NCI-H1105 (cell line): Measurements from ENCODE around the gene GRID2IP.

ENCODE experiments used
- DNase-seq: peaks from one replicate; lab custom pipeline; 2025; lab: John Stamatoyannopoulos, UW

Gene GRID2IP

DNA sequence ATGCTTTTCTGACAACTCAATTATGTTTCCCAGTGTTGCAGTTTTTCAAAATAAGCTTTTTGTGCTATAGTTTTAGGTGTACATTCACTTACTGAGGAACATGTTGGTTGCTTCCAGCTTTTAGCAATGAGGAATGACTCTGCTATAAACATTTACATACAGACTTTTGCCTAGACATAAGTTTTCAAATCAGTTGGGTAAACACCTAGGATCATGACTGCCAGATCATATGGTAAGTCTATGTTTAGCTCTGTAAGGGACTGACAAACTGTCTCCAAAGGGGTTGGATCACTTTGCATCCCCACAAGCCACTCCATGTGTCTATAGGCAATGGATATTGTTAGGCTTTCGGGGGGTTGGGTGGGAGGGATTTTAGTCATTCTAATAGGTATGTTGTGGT, 10.8 kb upstream of the GRID2IP start:
- no peak for DNase-seq

DNA sequence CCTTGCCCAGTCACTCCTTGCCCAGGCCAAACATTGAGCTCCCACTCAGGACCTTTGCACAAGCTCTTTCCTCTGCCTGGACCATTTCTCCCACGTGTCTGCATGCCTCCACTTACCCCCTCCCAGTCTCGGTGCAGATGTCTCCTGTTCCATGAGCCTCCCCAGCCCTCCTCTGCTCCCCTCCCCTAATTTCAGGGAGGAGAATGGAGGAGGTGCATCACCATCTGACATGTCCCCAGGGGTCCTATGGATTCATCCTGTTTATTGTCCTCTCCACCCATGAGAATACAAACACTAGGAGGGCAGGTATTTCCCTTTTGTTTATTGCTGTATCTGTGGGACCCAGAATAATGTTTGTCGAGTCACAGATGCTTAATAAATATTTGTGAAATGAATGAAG, 8.6 kb upstream of the GRID2IP start:
- DNase-seq: no peak

DNA sequence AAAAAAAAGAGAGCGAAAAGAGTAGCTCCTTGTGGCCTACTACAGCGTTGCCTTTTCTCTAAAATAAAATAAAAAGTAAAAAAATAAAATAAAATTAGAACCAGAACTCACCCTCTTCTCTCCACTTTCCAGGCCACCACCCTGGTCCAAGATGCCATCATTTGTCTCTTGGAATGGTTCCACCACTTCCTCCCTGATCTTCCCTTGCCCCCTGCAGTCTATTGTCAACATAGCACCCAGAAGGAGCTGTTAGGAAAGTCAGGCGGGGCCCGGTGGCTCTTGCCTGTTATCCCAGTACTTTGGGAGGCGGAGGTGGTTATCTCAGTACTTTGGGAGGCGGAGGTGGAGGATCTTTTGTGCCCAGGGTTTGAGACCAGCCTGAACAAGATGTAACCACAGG, 7.6 kb upstream of the GRID2IP start:
- no peak for DNase-seq

DNA sequence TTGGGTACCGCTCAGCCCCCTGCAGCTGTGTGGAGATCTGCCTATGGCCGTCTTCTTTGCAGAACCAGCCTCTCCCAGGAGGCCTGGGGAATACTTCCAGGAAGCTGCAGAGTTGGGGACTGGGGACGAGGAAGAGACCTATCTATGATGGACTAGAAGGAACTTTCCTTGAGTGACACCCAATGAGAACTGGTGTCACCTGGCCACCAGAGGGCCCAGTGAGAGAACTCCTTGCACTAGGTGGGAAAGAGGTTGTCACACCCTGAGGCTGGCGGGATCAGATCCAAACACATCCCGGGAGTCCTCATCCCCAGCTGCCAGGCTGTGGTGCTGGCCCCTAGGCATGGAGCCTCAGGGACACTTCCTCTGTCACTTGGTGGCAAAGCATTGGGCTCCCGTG, 4.9 kb upstream of the GRID2IP start:
- no peak for DNase-seq

DNA sequence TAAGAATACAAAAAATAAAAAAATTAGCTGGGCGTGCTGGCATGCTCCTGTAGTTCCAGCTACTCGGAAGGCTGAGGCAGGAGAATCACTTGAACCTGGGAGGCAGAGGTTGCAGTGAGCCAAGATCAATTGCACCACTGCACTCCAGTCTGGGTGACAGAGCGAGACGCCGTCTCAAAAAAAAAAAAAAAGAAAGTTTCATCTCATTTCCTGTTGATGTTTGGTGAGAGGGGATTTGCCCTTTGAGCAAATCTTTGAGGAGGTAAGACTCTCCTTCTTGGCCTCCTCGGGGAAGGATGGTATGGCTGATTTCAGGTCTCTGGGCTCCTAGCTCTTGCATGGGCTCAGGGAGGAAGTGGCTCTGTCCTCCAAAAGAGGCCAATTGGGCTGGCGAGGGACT, 3.6 kb upstream of the GRID2IP start:
- no peak for DNase-seq

DNA sequence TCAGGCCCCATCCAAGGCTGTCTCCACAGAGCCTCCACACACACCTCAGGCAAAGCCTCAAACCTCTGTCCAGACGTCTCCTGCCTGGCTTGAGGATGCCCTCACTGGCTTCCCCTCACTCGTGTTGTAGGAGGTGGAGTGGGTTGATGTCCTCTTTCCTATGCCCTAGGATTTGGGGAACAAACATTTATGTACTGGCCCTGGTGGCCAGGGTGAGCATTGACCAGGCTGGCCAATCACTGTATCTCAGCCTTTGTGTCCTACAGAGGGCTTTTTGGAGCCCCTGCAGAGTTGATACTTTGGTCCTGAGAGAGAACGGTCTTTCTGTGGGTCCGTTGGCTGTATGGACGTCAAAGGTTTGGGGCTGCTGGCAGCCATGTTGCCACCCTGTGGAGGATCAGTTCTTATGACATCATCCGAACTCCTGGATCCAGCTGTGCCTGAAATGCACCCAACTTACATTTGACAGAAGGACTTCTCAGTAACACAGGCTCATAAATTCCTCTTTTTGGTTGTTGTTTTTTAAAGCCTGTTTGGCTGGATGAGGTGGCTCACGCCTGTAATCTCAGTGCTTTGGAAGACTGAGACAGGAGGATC, 2.3 kb upstream of the GRID2IP start:
- DNase-seq: no peak

DNA sequence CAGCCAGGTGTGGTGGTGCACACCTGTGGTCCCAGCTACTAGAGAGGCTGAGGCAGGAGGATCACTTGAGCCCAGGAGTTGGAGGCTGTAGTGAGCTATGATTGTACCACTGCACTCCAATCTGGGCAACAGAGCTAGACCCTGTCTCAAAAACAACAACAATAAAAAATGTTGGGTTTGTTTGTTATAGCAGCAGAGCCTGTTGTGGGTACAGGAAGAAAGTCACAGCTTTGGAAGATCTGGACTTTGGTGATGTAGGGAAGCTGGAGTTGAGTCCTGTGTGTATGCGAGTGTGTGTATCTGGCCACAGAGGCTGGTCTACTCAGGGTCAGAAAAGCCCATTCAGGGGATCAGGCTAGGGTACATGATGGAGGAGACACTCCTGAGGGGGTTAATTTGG, 3.9 kb downstream of the GRID2IP start:
- DNase-seq: no peak

DNA sequence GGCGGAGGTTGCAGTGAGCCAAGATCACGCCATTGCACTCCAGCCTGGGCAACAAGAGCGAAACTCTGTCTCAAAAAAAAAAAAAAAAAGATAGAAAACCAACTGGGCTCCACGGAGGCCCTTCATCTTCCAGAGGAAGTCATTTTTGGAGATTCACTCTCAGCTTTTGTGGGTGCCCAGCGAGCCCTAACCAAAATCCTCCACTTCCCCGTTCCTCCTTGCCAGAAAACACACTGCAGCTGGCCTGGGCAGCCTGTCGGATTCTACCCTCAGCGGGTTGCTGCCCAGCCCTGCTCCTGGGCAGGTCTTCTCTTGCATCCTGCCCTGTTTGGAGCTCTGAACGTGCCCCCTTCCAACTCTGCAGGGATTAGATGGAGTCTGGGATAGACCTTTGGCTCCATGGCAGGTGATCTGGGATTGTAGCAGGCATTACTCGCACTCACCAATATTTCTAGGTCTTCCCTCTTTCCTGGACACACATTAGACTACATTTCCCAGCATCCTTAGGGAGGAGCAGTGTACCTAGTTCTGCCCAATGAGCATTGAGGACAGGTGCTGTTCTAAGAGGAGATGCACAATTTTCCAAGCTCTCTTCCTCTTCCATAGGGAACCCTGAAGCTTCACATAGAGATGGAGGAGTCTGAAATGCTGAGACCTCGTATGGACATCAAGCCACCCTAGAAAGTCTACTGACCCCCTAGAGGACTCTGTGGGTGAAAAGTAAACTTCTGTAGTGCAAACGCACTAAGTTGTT, 4.6 kb downstream of the GRID2IP start:
- no peak for DNase-seq

DNA sequence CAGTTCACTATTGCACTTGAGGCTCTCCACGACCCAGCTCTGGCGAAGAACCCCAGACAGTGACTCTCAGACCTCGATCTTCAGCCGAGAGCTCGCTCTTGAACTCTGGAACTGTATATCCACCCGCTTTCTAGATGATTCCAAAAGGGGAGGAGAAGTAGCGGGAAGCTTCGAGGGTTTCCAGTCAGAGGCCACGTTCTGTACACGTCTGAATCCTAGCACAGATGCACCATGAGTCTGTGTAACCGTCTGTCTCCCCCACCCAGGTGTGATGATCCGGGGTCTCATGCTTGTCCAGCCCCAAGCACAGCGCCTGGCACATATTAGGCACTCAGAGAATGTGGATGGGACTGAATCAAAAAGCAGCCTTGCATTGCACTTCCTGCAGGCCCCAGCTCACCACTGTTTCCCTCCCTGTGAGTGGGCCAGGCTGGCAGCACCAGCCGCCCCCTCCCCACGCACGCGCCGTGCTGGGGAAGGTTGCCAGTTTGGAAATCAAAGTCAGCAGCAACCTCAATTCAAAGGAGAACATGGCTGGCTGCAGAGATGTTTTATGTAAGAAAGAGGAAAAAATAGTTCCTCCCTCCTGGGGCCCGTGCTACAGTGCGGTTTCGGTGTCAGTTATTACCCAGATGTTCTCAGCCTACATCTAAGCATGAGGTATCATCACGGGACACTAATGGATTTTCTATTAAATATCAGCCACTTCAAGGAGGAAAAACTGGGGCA, 5.7 kb downstream of the GRID2IP start:
- DNase-seq: no peak

DNA sequence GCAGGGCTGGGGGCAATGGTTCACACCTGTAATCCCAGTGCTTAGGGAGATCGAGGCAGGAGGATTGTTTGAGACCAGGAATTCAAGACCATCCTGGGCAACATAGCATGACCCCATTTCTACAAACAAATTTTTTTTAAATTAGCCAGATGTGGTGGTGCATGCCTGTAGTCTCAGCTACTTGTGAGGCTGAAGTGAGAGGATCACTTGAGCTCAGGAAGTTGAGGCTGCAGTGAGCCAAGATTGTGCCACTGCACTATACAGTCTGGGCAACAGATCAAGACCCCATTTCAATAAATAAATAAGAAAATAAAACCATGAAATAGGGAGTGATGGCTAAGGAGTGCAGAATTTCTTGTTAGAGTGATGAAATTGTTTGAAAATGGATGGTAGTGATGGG, 8.9 kb downstream of the GRID2IP start:
- no peak for DNase-seq

DNA sequence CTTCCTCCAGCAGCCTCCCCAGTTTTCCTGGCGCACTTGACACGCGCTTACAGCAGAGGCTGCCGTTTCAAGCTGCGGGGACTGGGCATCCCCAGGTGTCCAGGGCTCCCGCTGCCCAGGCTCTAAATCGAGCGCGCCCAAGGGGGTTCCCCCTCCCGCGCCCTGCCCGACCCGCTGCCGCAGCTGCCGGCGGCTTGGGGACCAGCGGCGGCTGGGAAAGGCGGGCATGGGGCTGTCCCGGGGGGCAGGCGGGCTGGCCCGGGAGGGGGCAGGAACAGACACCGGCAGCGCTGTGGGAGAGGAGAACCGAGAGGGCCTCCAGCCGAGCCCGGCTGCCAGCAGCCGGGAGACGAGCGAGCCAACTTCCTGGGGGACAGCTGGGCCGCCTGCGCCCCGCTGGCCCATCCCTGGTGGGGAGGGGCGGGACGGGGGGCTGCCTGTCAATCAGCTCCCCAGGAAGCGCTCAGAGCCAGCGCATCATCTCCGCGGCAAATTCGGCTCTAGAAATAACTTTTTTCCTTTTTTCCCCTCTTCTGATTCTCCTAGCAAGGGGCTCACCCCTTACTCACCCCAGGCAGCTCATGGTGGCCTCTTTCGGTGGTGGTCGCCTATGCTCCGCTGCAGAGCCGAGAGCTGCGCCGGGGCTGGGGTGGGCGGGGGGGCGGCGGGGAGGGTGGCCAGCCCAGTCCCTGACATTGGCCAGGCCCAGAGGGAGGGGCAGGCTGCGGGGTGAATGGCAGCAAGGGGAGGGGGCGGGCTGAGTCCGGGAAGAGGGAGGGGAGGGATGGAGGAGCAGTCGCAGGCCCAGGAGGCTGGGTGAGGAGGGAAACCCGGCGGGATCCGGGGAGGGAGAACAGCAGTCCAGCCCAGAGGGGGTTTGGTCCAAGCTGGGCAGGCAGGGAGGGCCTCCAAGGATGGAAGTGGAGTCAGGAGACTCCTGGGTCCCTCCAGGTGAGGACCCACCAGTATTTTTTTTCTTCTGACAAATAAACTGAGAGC, 14.7 kb downstream of the GRID2IP start:
- DNase-seq: peak; percentile 67

DNA sequence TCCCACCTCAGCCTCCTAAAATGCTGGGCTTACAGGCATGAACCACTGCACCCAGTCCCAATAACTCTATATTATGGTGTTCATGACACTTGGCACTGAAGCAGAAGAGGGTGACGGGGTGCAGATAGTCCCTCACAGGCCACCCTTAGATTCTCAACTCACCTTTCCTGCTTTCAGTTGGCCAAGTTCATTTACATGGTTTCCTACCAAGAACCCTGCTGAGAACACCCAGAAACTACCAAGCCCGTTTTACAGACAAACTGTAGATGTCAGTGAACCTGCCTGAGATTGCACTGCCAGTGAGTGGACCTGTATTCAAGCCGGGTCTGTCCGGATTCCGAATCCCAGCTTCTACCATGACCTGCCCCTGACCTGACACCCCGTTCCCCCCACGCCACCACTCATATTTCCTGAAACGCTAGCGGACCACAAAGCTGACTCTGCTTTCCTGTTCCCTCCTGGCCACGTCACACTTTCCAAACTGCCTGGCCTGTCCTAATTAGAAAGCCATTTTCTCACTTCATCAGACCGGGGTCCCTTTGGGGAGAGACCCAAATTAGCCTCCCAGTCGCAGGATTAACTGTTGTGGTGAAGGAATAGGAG, 17.3 kb downstream of the GRID2IP start:
- no peak for DNase-seq

DNA sequence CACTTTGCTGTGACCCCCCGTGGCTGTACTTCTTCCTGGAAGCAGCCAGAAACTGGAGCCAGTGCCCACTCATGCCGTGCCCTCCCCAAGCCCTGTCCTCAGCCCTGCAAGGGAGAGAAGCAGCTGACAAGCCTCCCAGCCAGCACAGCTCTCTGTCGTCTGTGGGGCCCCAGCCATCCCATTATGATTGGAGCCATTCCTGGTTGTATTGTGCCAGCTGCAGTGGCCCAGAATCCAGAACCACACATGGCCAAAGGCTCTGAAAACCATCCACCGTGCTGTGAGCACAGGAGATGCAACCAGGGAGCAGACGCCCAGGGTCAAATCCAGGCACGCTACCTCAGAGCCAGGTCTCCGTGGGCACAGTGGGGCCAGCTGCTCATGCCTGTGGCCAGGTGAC, 18.7 kb downstream of the GRID2IP start:
- DNase-seq: no peak

DNA sequence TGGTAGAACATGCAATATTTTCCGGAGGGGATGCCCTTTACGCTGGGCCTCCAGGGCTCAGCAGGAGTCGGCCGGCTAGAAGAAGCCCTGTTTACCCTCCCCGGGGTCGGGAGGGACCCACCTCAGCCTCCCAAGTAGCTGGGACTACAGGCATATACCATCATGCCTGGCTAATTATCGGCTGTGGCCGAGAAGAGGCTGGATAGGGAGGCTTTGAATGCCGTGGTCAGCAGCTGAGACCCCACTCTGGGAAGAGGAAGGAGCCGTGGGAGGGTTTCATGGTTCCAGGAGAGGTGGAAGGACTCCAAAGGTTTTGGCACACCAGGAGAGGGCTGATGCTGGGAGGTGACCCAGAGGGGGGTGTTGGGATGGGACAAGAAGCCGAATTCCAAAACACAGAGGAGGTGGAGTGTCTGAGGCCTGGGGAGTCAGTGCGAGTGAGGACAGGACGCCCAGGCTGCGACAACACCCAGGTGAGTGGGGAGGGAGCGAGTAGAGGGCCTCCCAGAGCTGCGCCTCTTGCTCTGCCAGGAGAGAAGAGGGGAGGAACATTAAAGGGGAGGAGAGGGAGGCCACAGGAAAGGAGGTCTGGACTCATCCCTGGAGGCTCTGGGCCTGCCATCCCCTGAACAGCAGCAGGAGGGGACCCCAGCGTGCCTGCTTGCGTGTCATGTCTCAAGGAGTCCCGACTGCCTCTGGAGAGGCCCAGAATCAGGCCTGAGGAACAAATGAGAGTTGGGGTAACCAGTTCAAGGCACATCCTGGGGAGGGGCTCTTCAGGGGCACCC, 19.6 kb downstream of the GRID2IP start:
- DNase-seq: no peak

DNA sequence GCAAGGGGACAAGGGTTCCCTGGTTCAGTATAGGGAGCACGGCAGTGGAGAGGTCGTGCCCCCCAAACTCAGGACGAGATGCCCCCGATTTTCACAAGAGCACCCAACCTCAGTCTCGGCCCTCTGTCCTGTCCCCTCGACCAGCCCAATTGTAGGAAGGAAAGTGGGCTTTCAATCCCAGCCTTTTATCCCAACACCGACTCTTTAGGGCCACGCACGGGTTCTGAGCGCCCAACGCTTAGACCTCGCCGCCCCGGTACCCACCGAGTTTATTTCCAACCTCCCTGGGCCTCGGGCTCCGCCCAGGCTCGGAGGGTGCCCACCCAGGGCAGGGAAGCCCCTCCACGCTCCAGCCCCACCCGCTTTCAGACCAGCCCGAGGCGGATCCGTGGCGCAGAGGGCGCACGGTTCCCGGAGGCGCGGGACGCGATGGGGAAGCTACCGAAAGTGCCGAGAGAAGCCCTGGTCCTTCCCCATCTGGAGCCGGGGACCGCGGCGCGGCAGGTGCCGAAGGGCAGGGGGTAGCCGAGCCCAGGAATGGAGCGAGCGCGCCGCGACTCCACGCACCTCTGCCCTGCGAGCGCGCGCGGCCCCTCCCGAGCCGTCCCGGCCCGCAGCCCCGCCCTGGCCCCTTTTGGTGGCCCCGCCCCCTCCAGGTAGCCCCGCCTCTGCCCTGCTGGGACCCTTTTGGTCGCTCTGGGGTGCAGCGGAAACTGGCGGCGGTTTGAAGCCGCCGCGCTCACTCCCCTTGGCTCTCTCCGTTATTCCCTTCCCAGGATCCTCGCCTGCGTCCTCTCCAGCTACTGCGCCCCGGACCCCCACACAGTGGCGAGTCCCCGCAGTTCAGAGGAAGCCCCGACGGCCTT, 20.4 kb downstream of the GRID2IP start:
- DNase-seq: peak; percentile 11

DNA sequence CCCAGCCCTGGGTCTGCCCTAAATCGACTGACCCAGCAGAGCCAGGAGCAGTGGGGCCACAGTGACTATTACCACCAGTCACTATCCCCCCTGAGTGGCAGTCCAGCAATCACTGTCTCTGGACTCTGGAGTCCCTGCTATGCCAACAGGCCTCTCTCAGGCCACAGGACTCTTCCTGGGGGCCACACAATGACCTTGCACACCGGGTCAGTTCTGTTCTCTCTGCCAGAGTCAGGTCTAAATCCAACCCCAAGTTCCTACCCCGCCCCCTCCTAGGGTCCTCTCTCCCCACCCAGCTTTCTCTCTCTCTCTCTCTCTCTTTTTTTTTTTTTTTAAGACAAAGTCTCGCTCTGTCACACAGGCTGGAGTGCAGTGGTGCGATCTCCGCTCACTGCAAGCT, 21.6 kb downstream of the GRID2IP start:
- no peak for DNase-seq

DNA sequence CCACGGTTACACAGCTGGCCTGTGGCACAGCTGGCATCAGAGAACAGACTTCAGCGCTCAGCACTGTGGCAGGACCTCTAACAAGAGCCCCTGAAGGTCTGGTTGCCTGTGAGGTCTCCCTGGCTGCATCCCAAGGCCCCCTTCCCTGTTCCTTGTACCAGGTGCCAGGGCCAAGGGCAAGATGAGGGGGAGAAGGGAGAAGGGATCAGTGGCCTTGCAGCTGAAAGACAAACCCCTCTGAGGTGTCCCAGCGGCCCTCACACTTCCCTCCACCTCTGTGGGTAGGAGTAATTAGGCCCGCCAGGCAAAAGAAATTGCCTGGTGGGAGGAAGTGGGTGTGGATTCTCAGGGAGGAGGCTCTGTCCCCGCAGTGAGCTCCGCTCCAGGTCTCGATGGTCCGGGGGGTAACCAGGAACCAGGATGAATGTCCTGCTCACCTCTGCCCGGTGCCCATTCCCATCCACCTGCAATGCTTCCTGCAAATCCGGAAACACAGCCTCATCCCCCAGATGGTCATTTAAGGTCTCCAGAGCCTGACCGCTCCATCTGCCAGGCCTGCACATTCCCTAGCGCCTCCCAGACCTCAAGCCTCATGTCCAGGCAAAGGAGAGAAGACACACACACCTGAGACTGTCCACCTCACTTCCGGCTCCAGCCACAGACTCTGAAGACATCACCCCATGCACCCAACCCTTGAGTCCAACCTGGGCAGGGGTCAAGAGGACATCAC, 22.7 kb downstream of the GRID2IP start:
- no peak for DNase-seq

DNA sequence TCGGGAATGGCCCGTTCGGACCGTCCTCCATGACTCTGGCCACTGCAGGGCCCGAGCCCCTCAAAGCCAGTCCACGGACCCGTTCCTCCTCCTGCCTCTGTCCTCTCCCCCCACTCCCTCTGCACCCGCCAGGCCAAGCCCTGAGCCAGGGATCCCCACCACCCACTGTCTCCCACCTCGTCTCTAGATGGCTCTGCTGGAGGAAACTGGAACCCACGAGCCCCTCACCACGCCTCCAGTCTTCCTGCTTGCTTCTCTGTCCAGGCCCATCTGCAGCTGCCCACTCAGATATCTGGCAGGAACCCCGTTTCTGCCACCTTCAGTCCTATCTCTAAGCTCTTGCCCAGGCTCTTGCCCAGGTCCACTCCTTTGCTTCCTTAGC, 24.3 kb downstream of the GRID2IP start:
- DNase-seq: no peak
